HG03039 (cell line): ENCODE data around the gene SPRING1.
"Not testable (repeated sequence)": the region's sequence is repeated elsewhere in the genome, so short reads cannot be mapped to it uniquely, and the experiment has no call there.

Experiments
- ATAC-seq: cut with Tn5 transposase; IDR thresholded peaks from one replicate; pipeline ENCODE4 v1.9.1; 2021; ENCODE audit warnings: mild to moderate bottlenecking, moderate library complexity; ENCODE audit not compliant: unreplicated experiment

The SPRING1 gene

DNA sequence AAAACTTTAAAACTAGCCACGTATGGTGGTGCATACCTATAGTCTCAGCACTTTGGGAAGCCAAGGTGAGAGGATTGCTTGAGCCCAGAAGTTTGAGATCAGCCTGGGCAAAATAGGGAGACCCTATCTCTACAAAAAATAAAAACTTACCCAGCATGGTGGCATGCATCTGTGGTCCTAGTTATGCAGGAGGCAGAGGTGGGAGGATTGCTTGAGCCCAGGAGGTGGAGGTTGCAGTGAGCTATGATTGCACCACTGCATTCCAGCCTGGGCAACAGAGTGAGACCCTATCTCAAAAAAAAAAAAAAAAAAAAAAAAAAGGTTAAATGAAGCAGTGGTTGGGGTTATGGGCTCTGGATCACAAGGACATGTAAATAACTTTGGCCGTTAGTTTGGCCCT is 4.9 kb upstream of the SPRING1 start:
- not testable (repeated sequence) for ATAC-seq

GRCh38 chr12:116739381-116739887 is 1.6 kb upstream of the SPRING1 start:
- no peak for ATAC-seq

- no peak for ATAC-seq
These were observed 701 bp downstream of the SPRING1 start for GRCh38 chr12:116736962-116737773.

DNA sequence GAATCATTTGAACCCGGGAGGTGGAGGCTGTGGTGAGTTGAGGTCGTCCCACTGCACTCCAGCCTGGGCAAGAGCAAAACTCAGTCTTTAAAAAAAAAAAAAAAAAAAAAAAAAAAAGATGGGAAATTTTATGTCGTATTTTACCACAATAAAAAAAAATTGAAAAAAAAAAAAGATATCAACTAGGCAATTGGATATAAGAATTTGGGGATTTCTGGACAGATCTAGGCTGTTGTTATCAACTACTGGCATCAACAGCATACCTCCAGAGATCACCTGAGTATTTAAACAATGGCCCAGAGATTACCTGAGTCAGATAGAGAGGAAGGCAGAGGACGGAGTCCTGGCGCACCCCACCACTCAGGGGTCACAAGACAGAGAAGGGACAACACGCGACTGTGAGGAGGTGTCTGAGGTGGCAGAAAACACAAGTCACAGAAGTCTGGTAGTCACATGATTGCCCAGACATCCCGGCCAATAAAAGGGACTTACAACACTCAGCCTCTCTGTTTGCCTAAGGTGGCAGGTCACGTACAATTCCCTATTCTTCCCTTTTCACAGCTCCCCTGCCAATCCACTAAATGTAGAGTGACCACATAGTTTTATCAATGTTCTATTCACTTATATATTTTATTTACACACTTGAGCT is 1.8 kb downstream of the SPRING1 start:
- no peak for ATAC-seq

DNA sequence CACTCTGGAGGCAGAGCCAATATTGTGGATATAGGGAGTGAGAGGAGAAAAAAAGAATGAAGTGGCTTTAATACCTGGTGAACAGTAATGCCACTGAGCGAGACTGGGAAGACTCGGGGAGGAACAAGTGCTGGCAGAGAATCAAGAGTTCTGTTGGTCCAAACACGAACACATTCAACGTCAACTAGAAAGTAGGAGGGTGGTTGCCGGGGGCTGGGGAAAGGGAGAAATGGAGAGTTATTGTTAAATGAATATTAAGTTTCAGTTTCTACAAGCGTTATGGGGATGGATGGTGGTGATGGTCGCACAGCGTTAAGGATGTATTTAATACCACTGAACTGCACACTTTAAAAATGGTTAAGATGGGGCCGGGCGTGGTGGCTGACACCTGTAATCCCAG is 2.8 kb downstream of the SPRING1 start:
- no peak for ATAC-seq

DNA sequence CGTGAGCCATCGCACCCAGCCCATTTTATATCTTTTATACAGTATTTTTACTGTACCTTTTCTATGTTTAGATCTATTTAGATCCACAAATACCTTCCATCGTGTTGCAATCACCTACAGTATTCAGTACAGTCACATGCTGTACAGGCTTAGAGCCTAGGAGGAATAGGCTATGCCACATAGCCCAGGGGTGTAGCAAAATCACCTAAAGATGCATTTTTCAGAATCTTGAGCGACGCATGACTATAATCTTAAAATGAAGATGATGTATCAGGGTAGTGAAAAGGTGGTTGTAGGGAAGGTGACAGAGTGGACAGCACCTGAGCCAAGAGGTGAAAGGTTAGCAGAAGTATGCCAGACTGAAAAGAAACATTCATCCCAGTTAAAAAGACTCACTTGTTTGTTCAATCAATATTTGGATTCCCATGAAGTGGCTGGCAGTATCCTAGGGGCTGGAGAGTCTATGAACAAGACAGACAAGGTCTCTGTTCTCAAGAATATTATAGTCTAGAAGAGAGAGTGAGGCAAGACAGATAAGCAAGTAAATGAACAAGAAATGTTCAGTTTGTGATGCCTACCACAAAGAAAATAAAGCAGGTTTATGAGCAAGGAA is 3.6 kb downstream of the SPRING1 start:
- no peak for ATAC-seq

GRCh38 chr12:116731801-116732200 is 6.1 kb downstream of the SPRING1 start:
- ATAC-seq, result no peak

- ATAC-seq, result no peak
These were observed 10.0 kb downstream of the SPRING1 start for GRCh38 chr12:116727891-116728290.

DNA sequence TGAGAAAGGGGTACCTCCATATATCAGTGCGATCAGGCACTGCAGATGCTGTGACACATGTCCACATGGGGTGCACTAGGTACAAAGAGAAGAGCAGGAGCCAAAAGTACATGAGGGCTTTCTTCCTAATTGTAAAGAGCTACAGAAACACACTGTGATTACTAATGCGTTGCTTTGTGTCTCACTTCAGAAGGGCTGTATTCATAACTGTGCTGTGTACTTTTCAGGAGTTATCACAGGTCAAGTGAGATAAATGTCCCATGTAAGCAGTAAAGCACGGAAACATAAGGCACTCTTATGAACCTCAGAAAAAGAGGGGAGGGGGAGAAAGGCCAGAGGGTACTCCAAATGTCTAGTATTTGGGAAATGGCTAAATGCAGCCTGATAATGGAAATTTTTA is 10.6 kb downstream of the SPRING1 start:
- no peak for ATAC-seq

GRCh38 chr12:116726694-116727093 is 11.2 kb downstream of the SPRING1 start:
- ATAC-seq, result no peak

- no peak for ATAC-seq
These were observed 15.6 kb downstream of the SPRING1 start for GRCh38 chr12:116722245-116722644.

DNA sequence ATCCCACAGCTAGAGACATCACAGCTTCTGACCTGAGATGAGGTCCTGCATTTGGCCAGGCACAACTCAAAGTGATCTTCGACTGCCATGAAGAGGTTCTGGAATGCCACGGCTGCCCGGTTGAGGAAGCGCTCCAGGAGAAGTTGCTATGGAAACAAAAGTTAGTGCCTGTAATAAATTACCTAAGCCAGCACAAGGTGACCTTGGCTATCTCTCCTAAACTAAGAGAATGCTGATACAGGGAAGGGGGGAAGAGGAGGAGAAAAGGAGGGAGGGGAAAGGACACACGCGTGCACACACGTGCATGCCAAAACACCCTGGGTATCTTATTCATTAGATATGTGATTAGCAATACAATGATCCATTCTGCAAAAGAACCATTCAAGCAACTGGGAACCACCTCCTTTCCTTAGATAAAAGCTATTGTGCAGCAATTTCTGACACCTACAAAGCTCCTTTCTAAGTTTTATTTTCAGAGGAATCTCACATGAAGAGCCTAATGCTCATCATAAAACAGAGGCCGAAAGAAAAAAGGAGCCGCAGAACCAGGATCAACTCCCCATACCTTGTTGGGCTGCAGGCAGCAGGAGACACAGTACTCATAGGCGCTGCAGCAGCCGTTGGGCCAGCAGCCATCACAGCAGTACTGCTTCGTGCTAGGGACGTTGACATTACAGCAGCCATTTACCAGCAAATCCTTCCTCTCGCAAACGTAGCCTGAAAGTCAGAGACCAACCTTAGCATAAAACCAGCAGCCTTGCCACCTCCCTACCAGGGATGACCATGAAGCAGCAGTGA is 17.9 kb downstream of the SPRING1 start:
- ATAC-seq, result no peak

- ATAC-seq, result no peak
These were observed 19.0 kb downstream of the SPRING1 start for GRCh38 chr12:116718655-116719454.

DNA sequence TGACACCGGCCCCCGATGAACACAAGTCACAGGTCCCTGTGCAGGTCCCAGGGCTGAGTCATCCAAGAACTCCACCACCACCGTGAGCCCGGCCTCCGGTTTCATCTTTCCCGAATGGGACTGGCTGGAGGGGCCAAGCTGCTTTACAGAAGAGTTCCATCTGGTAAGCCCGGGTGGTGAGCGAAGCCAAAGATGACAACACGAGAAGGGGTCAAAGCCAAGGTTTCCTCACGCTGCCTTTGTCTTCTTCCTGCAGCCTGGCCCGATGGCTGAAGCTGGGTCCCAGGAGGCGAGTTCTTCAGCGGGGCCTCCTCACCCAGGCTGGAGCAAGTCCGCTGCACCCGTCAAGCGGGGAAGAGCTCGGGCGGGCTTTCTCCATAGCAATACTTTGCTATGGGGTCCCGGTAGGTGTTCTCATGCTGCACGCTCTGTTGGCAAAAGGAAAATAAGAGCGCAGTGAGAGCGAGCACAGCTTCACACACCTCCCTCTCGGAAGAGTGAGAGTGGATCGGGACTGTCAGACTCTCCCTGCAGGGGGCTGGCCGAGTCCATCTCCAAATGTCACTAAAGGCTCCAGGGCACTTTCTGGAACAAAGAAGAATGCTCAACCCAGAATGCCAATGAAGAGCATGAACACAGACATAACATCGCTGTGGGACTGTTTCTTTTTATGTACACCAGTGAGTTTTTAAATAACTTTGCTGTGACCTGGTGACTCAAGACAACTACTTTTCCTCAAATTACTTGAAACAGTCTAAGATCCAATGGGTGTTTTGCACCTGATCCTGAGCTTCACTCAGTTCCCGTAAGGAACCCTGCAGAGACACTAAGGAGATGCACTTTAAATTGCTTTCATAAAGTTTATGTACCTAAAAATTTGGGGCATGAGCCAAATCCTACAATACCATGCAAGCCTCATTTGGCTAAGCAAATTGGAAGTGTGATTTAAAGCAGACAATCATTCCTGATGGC is 20.1 kb downstream of the SPRING1 start:
- no peak for ATAC-seq

DNA sequence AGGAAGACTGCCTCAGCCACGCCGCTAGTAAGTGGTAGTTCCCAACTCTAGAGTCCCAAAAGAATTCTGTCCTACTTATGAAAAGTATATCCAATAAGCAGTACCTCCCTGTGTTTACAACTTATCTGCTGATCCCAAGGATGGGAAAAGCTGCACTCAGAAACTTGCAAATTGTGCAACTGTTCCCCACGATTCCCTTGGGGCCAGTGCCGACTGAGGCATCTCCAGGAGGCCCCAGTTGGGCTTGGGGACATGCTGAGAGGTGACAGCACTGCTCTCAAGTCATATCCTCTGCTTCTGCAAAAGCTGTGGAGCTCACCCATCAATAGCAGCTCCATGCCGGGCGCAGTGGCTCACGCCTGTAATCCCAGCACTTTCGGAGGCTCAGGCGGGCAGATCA is 23.7 kb downstream of the SPRING1 start:
- no peak for ATAC-seq

DNA sequence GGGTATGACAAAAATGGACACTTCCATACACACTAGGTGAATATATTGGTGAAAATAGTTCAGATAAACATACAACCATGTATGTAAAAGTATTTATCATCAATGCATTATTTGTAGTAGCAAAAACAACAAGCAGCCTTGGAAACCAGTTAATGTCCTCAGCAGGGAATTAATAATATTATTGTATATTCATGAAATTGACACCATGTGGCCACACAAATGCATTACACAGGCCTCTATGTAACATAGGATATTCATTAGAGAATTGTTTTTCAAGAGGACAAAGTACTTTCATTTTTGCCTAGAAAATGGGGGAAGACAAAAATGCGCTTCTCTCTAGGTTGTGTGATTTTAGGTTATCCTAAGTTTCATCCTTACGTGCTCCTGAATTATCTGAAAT is 24.3 kb downstream of the SPRING1 start:
- no peak for ATAC-seq

- no peak for ATAC-seq
These were observed 25.2 kb downstream of the SPRING1 start for GRCh38 chr12:116712458-116713303.
